ENCODE data around the gene TTLL9.
"Not testable (repeated sequence)": the region's sequence is repeated elsewhere in the genome, so short reads cannot be mapped to it uniquely, and the experiment has no call there.

The TTLL9 gene

GRCh38 chr20:31916708-31917107 is 46.3 kb downstream of the TTLL9 start:
- no peak for DNase-seq (ENCODE audit: low read depth in 3 of 3, low spot score in 1 of 3)

DNA sequence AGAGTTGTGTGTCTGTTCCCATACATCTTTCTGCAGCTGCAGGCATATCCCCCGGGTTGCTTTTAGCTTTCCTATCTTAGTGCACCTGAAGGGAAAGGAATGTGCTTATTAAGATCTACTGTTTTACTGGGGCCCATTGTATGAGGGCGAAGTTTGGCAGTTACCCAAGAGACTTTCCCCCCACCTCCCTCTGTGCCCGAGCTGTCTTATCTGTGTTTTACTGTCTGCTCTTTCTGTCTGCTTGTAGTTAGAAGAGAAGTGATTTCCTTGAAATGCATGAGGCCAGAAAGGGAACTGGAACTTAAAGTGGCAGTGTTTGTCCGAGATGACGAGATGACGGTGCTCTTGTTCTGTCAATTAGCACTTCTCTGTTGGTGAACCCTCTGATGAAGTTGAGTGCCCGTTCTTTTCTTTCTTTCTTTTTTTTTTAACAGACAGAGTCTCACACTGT is 47.6 kb downstream of the TTLL9 start:
- not testable (repeated sequence) for DNase-seq (ENCODE audit: low read depth in 3 of 3, low spot score in 1 of 3)

DNA sequence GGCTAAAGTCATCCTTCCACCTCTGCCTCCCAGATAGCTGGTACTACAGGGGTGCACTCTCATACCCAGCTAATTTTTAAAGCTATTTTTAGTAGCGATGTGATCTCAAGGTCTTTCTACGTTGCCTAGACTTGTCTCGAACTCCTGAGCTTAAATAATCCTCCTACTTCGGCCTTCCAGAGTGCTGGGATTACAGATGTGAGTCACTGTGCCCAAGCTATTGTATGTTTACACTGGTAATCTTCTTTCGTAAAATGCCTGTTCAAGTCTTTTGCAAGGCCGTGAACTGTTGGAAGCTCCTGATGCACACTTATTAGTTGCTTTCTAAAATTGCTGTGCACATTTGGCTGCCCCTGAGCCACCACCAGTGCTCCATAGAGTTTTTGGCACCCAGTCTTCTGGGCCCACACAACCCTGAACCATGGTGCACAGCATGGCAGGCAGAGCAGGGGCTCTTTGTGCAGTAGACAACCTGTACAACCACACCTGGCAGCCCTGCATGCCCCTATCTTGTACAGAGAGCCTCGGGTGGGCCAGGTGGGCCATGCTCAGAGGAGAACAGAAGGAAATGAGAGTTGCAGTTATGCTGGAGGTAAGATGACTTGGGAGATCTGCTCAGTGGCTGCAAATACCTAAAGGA is 48.2 kb downstream of the TTLL9 start:
- no peak for DNase-seq (ENCODE audit: low read depth in 3 of 3, low spot score in 1 of 3)

DNA sequence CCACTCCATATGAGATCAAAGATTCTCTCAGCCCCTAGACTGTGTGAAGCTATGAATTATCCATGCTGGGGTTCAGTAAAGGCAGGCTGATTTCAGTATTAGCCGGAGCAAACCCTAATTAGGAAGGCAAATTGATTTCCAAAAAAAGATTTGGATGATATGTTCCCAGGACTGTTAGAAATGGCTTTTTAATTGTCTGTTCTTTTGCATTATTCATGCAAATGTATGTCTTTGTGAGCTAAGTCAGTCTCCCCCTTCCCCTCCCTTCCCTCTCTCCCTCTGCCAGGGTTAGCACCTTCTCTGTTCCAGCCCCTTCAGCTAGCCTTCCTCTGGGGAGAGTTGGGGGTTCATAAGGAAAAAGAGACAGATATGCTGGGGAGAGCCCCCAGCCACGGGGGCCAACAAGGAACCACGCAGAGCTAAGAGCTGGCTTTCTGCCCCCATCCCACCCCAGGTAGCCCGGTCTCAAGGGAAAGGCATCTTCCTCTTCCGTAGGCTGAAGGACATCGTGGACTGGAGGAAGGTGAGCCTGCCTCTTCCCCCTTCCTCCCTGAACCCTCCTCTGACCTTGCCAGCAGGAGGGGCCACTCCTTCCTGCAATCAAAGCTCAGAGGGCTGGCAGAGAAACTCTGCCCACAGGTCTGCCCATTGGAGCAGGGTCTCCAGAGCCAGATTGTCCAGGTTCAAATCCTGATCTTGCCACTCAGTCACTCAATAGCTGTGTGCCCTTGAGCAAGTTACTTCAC is 49.1 kb downstream of the TTLL9 start:
- no peak for DNase-seq (ENCODE audit: low read depth in 3 of 3, low spot score in 1 of 3)

DNA sequence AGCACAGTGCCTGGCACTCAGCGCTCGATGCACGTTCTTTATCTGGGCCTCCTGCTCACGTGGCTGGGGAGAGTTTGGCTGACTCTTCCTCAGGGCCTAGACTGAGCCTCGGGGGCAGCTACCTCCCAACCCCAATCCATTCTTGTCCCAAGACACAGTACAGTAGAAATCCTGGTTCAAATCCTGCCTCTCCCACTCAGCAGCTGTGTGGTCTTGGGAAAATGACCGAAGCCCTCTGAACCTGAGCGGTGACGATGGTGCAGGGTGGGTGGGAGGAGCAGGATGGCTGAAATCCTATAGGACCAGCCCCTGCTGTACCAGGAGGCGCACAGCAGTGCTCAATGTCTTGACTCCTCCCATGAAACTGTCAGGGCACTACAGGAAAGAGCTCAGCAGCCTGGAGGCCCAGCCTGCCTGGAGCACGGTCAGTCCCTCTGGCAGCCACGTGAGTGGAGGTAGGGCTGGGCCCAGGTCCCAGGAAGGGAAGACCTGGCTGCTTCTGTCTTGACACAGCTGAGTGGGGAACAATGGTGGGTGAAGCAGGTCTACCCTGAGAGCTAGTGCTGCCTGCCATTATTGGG is 49.9 kb downstream of the TTLL9 start:
- DNase-seq (ENCODE audit: low read depth in 3 of 3, low spot score in 1 of 3): no peak

DNA sequence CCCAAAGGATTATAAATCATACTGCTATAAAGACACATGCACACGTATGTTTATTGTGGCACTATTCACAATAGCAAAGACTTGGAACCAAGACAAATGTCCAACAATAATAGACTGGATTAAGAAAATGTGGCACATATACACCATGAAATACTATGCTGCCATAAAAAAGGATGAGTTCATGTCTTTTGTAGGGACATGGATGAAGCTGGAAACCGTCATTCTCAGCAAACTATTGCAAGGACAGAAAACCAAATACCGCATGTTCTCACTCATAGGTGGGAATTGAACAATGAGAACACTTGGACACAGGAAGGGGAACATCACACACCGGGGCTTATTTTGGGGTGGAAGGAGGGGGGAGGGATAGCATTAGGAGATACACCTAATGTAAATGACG is 51.0 kb downstream of the TTLL9 start:
- DNase-seq (ENCODE audit: low read depth in 3 of 3, low spot score in 1 of 3): not testable (repeated sequence)

DNA sequence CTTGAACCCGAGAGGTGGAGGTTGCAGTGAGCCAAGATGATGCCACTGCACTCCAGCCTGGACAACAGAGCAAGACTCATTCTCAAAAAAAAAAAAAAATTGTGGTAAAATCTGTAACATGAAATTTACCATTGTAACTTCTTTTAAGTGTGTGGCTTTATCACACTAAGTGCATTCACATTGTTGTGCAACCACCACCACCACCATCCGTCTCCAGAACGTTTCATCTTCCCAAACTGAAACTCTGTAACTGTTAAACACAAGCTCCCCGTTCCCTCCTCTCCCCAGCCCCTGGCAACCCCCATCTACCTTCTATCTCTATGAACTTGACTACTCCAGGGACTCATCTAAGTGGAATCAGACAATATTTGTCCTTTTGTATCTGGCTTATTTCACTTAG is 51.7 kb downstream of the TTLL9 start:
- DNase-seq (ENCODE audit: low read depth in 3 of 3, low spot score in 1 of 3): no peak

GRCh38 chr20:31922588-31922987 is 52.2 kb downstream of the TTLL9 start:
- DNase-seq (ENCODE audit: low read depth in 3 of 3, low spot score in 1 of 3): no peak

DNA sequence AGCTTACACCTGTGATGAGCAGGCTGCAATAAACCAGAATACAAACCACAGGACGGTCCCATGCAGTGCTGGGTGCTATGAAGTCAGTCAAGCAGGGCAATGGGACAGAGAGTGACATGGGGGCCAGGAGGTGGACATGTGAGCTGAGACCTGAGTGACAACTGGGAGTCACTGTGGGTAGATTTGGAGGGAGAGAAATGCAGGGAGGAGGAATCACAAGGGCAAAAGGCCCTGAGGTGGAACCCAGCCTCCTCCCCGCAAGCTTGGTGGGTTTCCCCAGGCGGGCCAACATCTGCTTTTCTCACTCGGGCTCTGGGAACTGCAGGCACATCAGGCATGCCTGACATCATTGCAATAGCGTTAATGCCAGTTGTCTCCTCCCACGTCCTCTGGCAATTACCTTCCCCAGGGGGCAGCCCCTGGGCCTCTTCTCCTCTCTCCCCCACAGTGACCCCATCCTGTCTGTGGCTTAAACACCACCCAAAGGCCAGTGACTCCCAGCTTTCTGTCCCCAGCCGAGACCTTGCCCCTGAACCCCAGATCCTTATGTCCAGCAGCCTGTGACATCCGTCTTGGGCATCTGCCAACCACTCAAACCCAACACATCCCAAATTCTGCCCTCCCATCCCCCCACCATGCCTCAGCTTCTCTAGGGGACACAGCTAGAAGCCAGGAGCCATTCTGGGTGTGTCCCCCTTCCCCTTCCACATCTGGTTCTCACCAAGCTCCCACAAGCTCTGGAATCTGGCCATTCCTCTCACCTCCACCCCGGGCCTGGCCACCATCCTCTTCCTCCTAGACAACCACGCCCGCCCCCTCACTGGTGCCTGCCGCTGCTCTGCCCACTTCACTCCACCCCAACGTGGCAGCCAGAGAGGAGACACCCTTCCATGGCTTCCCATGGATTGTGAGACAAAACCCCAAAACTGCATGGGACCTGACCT is 53.2 kb downstream of the TTLL9 start:
- DNase-seq (ENCODE audit: low read depth in 3 of 3, low spot score in 1 of 3): no peak

GRCh38 chr20:31924561-31924960 is 54.1 kb downstream of the TTLL9 start:
- no peak for DNase-seq (ENCODE audit: low read depth in 3 of 3, low spot score in 1 of 3)

GRCh38 chr20:31925631-31926030 is 55.2 kb downstream of the TTLL9 start:
- no peak for DNase-seq (ENCODE audit: low read depth in 3 of 3, low spot score in 1 of 3)

- no peak for DNase-seq (ENCODE audit: low read depth in 3 of 3, low spot score in 1 of 3)
Observed at GRCh38 chr20:31926493-31926892, 56.1 kb downstream of the TTLL9 start.

GRCh38 chr20:31927627-31928159 is 57.3 kb downstream of the TTLL9 start:
- no peak for DNase-seq (ENCODE audit: low read depth in 3 of 3, low spot score in 1 of 3)

DNA sequence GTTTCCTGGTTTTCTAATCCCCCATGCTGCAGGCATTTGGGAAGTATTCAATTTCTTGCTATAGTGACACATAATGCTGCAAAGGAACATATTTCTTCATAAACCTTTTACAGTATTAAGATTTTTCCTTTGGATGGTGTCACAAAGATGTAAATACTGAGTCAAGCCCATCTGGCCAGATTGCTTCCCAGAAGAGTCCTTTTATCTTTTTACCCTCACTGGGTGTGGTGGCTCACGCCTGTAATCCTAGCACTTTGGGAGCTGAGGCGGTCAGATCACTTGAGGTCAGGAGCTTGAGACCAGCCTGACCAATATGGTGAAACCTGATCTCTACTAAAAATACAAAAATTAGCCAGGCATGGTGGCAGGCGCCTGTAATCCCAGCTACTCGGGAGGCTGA is 59.2 kb downstream of the TTLL9 start:
- DNase-seq (ENCODE audit: low read depth in 3 of 3, low spot score in 1 of 3): not testable (repeated sequence)

GRCh38 chr20:31930779-31931178 is 60.3 kb downstream of the TTLL9 start:
- no peak for DNase-seq (ENCODE audit: low read depth in 3 of 3, low spot score in 1 of 3)

- no peak for DNase-seq (ENCODE audit: low read depth in 3 of 3, low spot score in 1 of 3)
Observed at GRCh38 chr20:31933698-31934097, 63.3 kb downstream of the TTLL9 start.

GRCh38 chr20:31934491-31934890 is 64.1 kb downstream of the TTLL9 start:
- no peak for DNase-seq (ENCODE audit: low read depth in 3 of 3, low spot score in 1 of 3)

GRCh38 chr20:31934968-31935764 is 64.7 kb downstream of the TTLL9 start:
- DNase-seq (ENCODE audit: low read depth in 3 of 3, low spot score in 1 of 3): no peak

DNA sequence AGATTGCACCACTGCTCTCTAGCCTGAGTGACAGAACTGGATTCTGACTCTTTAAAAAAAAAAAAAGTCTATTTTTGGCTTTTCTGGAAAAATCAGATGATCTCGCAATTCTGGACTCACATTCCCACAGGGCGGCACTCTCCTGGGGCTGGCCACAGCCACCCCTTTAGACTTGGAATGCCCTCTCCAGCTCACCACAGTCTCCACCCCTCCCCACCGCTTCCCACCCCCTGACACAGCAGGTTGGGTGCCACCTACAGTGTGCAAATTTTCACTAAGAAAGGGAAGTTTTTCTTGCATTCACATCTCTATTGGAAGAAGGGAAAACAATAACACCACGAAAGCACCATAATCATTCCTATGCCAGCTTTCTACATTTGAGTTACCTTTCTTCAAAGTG is 66.0 kb downstream of the TTLL9 start:
- DNase-seq (ENCODE audit: low read depth in 3 of 3, low spot score in 1 of 3): no peak

DNA sequence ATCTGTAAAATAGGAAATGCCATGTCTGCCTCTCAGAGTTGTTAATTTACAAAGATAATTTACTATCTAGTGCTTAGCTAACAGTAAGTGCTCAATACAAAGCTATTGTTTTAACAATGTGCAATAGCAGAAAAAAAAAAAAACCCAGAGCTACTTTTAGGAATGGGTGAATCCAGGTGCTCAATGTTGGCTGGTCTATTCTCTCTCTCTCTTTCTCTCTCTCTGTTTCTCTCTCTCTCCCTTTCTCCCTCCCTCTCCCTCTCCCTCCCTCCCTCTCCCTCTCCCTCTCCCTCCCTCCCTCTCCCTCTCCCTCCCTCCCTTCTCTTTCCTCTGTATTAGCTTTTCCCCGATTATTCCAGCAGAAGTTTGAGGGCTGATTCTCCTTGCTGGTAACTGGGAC is 67.4 kb downstream of the TTLL9 start:
- DNase-seq (ENCODE audit: low read depth in 3 of 3, low spot score in 1 of 3): no peak

Data from stimulated activated CD4-positive, alpha-beta T cell treated with anti-CD3 and anti-CD28 coated beads, TNF-alpha, amount 100 ng/mL, for 1 hour (primary cell).